HG02884 (cell line): Measurements from ENCODE around the gene HS6ST2.

ENCODE experiments used
- ATAC-seq: cut with Tn5 transposase; IDR thresholded peaks from one replicate; pipeline ENCODE4 v1.9.1; 2021; ENCODE audit warnings: mild to moderate bottlenecking, moderate library complexity; ENCODE audit not compliant: unreplicated experiment

Gene HS6ST2

DNA sequence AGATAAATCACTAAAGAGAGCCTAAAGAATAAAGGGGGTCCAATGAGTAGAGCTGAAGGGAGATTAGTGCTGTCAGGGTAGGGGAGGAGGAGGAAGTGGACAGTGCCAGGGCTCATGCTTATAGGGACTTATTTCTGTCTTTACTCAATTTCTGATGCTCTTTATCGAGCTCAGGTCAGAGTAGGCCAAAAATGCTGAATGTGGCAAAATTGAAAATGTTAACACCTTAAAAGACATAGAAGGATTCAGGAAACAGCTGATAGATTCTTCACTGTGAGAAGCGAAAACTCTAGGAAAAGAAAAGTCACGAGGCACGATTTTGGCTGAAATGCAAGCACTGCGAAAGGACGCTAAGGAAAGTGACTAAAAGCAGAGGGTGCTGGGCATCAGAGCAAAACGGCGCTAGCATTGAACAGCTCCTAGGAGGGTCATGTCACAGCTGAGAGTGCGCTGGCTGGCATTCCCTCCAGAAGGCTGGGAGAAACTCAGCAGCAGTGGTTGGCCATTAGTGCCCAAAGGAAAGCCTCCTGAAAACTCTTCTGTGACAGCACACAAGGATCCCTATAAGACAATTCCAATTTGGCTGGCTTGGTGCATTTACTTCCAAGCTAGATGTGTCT, 150.9 kb downstream of the HS6ST2 start:
- no peak for ATAC-seq

DNA sequence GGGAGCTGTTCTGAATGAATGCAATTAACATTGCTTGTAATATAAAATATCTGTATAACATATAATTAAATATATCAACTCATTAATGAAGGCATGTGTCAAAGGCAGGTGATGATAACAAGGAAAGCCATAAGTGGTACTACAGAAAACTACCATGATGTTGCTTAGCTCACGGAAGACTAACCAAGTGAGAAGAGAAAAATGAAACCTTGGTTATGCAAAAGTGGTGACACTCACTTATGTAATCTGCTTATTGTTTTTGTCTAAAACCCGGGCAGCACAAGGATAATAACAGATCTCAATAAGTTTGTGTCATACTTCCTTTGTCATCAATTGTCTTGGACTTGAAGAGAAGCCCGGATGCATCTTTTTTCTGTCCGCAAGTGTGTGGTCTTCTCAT, 156.4 kb downstream of the HS6ST2 start:
- ATAC-seq = no peak

DNA sequence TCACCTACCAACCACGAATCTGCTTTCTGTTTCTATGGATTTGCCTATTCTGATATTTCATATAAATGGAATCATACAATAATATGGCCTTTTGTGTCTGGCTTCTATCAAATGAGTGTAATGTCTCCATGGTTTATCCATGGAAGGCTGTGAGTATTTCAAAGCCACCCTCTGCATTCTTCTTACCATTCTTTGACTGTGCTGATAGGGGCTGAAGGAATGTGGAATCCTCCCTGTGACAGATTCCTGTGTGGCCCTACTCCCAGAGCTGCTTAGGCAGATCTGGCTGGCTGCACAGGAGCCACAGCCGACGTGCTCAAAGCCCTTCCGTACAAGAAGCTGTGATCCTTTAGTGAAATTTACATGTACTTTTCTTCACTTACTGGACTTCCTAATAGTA, 163.2 kb downstream of the HS6ST2 start:
- ATAC-seq = no peak

DNA sequence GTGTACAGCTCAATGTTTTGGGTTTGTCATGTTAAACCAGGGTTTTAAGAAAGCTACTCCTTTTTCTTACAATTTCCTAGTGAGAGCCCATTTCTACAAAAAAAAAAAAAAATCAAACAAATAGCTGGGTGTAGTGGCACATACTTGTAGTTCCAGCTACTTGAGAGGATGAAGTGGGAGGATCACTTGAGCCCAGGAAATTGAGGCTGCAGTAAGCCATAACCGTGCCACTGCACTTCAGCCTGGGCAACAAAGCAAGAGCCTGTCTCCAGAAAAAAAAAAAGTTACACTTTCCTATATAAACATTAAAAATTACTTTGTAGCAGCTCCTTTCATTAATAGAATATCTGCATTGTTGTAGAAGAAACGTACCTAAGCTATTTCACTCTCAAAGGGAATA, 166.7 kb downstream of the HS6ST2 start:
- no peak for ATAC-seq

DNA sequence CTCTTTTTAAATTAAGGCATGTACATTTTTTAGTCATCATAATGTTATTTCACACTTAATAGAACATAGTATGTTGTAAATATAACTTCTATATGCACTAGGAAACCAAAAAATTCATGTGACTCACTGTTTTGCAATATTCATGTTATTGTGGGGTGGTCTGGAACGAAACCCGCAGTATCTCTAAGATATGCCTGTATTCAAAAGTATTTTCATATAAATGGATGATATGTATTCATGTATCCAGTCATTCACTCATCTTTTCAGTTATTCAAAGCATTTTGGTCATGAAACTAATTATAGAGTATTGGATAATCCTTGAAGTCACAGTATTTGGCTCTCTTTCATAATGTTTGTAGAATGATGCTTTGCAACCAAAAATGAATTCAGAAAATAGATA, 168.1 kb downstream of the HS6ST2 start:
- no peak for ATAC-seq

DNA sequence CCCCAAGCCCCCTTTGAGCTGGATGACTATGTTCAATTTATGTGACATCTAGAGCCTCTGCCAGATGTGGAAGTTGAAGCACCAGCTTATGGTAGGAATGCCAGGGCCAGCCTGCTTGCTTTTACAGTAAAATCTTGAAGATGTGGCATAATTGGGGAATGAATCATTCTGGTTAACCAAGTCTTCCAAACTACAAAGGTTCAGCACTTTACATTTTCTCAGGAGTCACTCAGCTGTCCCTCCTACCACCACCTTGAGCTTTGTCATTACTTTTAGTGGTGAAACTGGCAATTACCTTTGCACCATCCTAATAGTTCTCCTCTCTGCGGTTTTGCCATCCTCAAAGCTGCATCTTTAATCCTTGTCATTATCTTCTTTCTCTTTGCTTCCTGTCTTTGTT, 172.2 kb downstream of the HS6ST2 start:
- no peak for ATAC-seq

DNA sequence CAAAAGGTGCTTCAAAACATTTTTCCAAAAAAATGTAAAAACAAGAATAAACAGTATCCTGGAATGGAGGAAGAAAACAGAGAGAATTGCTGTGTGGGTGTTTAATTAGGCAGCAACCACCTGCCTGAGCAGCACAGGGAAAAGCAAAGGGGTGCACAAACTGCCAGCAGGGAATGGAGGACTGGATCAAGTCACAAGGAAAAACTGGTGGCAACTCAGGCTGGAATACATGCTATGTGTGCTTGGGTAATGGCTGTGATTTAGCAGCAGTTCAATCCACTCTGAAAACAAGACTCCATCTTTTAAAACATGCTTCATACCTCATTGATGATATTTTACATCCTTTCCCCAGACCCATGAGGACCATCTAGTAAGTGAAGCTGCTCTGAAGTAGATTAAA, 179.5 kb downstream of the HS6ST2 start:
- no peak for ATAC-seq

DNA sequence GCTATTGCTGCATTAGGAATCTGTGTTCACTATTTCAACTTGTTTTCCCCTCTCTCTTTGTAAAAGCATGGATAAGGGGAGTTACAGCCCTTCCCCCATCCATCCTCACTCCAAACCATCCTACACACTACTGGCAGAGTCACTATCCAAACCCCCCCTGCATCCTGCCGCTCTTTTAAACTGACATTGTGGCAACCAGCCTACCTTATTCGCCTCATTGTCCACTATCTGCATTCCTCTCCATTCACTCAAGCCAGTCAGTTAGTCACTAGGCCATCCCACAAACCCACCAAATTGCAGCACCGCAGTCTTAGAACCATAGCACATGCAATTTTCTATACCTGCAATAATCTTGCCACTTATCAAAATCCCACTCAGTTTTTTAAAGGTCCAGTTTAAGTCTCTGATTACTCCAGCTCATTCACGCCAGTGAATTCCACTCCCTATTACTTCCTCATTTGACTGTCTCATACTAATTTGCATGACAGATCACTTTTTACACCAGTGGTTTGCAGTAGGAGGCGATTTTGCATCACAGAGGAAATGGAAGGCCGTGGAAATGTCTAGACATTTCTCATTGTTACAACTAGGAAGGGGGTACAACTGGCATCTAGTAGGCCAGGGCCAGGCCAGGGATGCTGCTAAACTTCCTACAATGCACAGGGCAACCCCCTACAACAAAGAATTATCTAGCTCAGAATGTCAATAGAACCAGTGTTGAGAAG, 181.8 kb downstream of the HS6ST2 start:
- ATAC-seq = no peak

DNA sequence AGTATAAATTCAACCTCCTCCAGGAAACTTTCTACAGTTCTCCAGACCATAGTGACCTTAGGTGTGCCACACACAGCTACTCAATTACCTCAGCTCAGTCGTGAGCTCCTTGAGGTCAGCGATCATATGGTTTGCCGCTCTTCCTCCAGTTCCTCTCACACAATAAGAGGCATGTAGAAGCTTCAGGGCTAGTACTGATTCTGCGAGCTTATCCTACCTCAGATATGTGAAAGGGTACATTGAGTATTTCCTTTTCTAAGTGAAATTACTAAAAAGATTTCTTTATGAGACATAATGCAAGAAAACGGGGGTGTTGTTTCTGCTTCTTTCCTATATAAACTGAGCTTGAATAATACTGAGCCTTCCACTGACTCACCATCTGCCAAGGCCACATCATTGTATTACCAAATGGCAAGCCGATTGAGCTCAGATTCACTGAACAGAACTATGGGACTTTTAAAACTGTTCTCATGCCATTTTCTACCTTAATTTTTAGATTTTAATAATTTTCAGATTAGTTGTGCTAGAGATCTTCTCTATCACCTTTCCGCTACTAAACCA, 183.1 kb downstream of the HS6ST2 start:
- ATAC-seq = no peak

DNA sequence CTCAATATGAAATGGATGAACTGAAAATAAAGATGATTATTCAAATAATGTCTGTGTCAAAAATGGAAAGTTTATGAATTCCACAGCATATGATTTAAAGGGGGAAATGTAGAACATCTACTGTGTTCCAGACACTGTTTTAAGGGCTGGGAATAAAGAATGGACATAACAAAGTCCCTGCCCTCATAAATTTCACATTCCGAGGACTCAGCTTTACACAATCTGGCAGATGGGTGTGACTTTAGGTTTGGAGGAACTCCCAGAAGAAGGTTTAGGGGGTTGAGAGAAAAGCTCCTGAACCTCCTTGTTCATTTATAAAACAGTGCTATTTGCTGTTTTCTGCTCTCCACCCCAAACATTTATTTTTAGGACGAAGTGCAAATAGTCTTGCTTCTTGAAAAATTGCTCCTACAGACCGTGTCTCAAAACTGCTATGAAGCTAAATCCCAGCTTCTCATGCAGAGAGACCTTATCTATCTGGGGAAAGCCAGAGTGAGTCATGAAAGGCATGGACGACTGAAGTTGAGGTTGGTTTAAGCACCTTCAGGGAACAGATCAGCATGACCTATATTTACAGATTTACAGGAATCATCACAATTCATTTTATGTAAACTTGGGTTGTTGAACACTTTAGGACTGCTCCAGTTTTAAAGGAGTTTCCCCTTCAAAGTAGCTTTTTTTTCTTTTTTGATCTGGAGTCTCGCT, 184.3 kb downstream of the HS6ST2 start:
- ATAC-seq = no peak

DNA sequence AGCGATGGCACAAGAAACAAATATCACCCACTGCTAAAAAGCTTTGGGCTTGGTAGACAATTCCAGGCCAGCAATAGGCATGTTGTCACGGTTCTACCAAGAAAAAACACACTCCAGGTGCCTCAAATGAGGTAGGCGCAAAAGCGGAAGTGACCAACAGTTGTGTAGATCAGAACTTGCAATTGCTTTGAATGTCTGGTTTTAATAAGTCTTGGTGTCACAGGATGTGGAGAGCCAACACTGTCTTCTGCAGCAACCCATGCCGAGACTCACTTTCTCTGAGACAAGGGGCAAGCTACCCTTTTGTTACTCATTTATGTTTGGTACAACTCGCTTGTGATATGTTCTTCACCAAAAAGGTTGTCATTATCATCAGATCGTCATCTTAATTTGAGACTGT, 188.8 kb downstream of the HS6ST2 start:
- ATAC-seq = no peak

DNA sequence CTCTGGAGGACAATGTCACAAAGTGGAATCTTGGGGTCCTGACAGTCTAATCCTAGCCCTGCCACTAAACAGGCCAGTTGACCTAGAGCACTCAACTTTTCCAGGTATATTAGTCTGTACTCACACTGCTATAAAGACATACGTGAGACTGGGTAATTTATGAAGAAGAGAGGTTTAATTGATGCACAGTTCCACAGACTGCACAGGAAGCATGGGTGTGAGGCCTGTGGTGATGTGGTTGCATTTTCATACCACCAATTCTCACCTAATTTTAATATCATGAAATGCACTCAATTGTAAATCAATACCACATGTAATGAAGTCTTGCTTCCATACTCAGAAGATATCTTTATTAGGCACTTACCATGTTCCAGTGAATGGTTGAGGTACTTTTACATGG, 192.0 kb downstream of the HS6ST2 start:
- ATAC-seq = no peak

DNA sequence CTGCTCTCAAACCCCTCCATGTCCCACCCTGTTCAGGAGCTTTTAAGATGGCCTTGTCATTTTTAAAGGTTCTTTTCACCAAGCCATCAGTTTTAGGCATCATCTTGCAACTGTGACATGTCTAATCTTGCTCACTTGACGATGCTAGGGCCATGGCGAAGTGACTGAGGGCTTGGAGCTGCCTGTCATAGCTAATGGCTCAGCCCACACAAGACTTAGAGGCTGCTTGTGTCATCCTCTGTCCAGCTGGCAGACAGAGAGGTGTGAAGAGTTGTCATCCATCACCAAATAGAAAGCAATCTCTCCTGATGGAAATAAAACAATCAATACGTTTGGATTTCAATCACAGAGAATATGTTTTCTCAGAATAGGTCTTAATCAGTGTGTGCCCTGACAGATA, 194.9 kb downstream of the HS6ST2 start:
- no peak for ATAC-seq

DNA sequence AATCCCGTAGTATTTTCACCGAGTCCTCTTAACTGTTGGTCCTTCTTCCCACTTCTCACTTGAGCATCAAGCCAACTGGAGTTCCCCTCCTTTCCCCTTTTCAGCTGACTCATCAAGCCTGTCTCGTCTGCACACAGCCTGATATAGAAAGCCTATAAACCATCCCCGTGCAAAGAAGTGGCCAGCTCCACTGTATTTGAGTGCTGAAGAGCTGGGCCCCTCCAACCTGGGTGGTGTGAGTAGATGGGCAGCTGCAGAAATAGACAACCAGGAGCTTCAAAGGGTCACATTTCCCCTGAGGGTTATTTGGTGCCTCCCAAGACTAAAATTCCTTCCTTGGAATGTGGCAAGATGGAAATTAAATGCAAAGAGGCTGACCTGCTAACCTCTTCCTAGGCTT, 199.7 kb downstream of the HS6ST2 start:
- no peak for ATAC-seq

DNA sequence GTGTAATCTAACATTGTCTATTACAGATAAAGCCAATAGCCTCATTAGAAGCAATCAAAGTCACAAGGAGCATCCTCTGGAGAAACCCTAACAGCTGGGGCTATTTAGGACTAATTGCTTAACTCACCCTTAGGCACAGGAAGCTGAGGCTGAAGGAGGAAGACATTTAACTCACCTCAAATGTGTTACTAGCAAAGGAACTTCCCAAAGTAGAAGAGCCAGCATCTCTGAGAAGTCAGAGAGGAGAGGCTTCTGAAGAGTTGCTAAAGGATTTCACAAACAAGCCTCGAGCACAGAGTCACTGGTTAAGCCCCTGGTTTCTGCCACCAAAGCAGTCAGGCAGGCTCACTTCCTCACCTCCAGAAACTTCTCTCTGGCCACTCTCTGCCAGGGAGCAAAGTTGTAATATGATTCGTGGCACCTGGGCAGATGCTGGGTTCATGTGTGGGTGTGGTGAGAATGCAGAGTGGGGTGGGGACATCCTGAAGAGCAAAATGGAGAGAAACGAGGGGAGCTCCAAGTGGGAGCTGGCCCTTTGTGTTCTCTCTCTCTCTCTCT, 201.3 kb downstream of the HS6ST2 start:
- ATAC-seq = no peak

DNA sequence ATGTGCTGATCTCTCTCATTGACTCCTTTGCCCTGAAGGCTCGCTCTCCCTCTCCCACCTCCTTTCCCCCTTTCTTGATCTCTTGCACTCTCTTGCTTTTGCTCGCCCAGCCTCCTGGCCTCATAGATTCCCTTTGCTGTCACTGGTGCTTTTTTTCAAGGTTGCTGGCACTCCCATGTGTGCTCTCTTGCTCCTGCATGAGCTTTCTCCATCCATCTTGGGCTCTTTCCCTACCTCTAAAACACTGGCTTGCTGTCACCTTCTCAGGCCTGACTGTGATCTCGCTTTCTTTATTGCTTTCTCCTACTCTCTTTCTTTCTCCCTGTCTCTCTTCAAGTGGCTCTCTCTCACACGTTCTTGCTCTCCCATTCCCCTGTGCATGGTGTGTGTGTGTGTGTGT, 202.0 kb downstream of the HS6ST2 start:
- ATAC-seq = no peak

DNA sequence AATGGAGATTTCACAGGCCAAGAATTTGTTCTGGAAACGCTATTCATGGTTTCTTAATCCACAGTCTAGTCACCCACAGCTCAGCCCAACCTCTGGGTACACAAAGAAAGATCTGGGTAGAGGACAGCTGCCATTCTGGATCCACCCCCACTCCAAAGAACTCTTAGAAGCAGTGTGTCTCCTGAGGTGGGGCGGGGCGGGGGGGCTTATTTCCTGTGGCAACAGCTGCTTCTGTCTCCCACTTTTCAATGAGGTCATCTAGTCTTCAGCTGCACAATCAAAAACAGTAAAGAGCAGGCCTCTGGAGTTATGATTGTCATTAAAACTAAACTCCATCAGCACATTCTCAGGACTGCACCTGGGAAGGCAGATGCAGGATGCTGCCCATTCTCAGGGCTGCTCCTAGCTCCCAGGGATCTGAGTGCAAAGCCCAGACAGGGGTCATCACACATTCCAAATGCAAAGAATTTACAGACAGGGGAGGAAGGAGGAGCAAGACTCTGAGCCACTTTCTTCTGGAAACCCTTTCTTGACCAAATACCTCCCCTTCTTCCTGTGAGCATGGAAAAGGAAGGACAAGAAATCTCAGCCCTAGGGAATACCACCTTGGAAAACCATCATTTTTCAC, 207.3 kb downstream of the HS6ST2 start:
- ATAC-seq = no peak

DNA sequence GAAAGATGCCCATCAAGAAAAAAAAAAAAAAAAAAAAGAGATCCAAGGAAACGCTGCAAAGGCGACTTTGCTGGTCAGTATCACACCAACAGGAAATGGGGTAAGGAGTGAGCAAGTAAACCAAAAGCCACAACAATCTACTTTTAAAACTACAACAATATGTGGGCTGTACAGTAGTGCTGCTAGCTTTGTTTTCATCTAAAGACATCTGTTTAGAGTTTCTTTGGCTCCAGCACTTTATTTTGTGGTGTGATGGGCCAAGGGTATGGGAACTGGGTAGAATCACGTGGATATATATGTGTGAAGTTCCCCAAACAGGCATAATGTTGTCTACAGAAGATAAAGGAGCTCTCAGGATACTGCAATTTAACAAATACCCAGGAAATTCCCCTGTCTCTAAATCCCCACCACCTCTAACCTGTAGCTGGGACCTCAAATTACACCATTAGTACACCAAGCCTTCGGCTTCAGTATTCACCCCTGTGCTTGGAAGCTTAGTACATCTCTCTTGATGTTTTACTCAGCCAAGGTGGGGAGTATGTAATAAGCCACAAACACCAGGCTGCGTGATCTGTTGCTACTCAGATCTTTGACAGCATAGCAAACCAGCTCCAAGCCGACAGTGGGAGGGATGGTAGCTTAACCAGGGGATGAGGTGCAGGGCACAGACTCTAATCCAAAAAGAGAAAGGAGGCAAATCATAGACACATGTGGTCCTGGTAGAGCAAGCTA, 207.9 kb downstream of the HS6ST2 start:
- no peak for ATAC-seq

DNA sequence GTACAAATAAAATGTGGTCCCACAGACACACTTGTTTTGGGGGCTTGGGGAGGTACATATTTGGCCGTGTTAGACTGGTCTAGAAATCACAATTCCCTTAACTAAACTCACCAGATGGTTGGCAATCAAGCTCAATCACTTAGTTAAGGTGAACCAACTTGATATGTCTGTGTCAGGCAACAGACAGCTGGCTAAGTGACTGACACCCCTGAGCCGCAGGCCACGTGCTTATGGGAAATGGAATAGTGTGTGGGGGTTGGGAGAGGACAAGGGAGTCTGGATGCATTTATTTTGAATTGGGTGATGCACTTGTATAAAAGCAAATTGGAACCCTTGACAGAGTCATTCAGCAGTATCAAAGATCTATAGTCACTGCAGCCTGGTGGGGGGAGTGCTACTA, 209.0 kb downstream of the HS6ST2 start:
- no peak for ATAC-seq

DNA sequence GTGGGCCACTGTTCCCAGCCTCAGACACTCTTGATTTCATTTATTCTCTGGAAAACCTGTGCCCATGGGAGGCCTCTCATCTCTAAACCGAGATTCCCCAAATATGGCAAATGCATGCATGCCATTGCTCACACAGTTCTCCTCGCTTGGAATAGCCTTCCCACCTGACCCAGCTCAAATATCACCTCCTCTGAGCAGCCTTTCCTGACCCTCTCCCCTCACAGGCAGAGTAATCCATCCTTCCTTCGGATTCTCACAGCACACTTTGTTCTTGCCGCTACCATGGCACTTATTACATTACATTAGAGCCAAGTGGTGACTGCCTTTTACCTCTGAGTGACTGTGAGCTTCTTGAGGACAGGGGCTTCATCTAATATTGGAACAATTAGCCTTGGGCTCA, 209.5 kb downstream of the HS6ST2 start:
- ATAC-seq = no peak

DNA sequence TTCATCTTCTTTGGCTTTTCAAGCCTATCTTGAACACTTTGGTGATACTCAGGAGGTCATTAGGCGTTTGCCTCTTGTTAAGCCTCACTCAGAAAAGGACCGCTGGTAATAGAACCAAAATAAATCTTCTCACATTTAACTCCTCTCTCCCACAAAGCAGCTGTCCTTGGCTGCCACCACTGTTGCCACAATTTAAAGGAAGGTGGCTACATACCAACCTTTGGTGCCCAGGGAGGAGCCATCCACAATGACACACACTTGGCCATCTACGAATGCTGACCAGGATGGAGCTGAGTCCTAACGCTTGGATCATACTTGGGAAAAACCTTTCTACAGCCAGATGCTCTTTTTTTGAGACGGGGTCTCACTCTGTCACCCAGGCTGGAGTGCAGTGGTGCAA, 210.2 kb downstream of the HS6ST2 start:
- no peak for ATAC-seq
